Lung (tissue), 12 donors: ENCODE results near the gene CA10. TPM values are rescaled to one million over a fixed set of nuclear protein-coding genes. Genes with fewer than 3 reads are reported as not detected.

ENCODE experiments used
- ATAC-seq: fragments of 200-7000 bp; cut with Tn5 transposase; one replicate; pipeline ENCODE4 v1.9.1; 2020; ENCODE audit warnings: moderate number of reproducible peaks; ENCODE audit not compliant: insufficient read depth, low FRiP score
- DNase-seq, 3 donors: peaks; one replicate each; pipeline ENCODE4 v3.0.0-alpha.2; 2013 to 2017
- H3K27ac ChIP-seq, 2 donors: one replicate each; pipeline ENCODE4 v1.5.1; 2013; ENCODE audit warnings: mild to moderate bottlenecking in 2 of 2, moderate library complexity in 2 of 2, control low read depth in 1 of 2, inconsistent platforms in 1 of 2, low read depth in 1 of 2, low read length in 1 of 2
- H3K27me3 ChIP-seq, 3 donors: one replicate each; pipeline ENCODE4 v1.5.1; 2013; ENCODE audit warnings: low read length in 2 of 3; ENCODE audit not compliant: control insufficient read depth in 3 of 3, insufficient read depth in 3 of 3
- H3K36me3 ChIP-seq, 4 donors: one replicate each; pipeline ENCODE4 v1.5.1; 2013; ENCODE audit warnings: low read length in 4 of 4, mild to moderate bottlenecking in 1 of 4, moderate library complexity in 1 of 4; ENCODE audit not compliant: control insufficient read depth in 4 of 4, insufficient read depth in 4 of 4
- H3K4me1 ChIP-seq, 5 donors: one replicate each; pipeline ENCODE4 v1.5.1; 2013; ENCODE audit warnings: low read length in 5 of 5, mild to moderate bottlenecking in 2 of 5, moderate library complexity in 1 of 5; ENCODE audit not compliant: control insufficient read depth in 5 of 5, insufficient read depth in 5 of 5
- H3K4me3 ChIP-seq: one replicate; pipeline ENCODE4 v1.5.1; 2013; ENCODE audit warnings: mild to moderate bottlenecking, control low read depth, moderate library complexity
- H3K9ac ChIP-seq, 2 donors: one replicate each; pipeline ENCODE4 v1.5.1; 2013; ENCODE audit warnings: low read length in 2 of 2, control low read depth in 1 of 2; ENCODE audit not compliant: insufficient read depth in 1 of 2
- H3K9me3 ChIP-seq, 4 donors: one replicate each; pipeline ENCODE4 v1.5.1; 2013; ENCODE audit warnings: low read length in 3 of 4, mild to moderate bottlenecking in 1 of 4, moderate library complexity in 1 of 4; ENCODE audit not compliant: control insufficient read depth in 4 of 4, insufficient read depth in 3 of 4
- CTCF ChIP-seq: IDR thresholded peaks from 2 replicates; pipeline ENCODE4 v1.5.1; 2012; ENCODE audit warnings: mild to moderate bottlenecking; ENCODE audit errors: control extremely low read depth, extremely low read depth
- WGBS, 2 donors: extraction: QIAGEN DNeasy Blood & Tissue Kit; methylation state at CpG; one replicate each; pipeline ENCODE4 v1.1.7; 2013; 5-methylcytosine and 5-hydroxymethylcytosine counted together
- polyA plus RNA-seq, 2 donors: library from polyadenylated mRNA; stranded (reverse); fragments of 200-250 nt; gene quantifications; one replicate each; pipeline ENCODE4 v1.2.1, GENCODE V29; 2013
- total RNA-seq, 2 donors: library from RNA; depleted of rRNA in 1 of 2; stranded (reverse); fragments of >200 nt in 1 of 2; gene quantifications; one replicate each; pipeline ENCODE4 v1.2.1, GENCODE V29; 2014 to 2021
- donor health status: control.
- donor health status: control.
- donor health status: Bipolar disorder and iron deficiency.
- donor health status: healthy.
- donor health status: DM: yes; HTN: yes; CAD: no.

Gene CA10
- total and polyA plus RNA-seq, 4 donors, result 0.04 to 0.17 TPM; not detected in 2

- Histone ChIP-seq H3K4me1 (no peaks in the 10 kb centered on the region), H3K4me3 (no peak overlapping the region), H3K27ac (no peak overlapping the region), H3K27me3 (peaks cover 0 to 8% (median 0%) of the 10 kb centered on the region in 3 donors), H3K36me3 (no peaks in the 10 kb centered on the region), H3K9ac (no peak overlapping the region), H3K9me3 (no peaks in the 10 kb centered on the region)
- 74 to 83% methylated on average over 4 of the region's 4 CpGs for WGBS, 2 donors
- TF ChIP-seq CTCF, result no peak
- DNase-seq (no peak), ATAC-seq (no peak)
Observed at GRCh38 chr17:51646539-51646938, 512.0 kb downstream of the CA10 start.

- ATAC-seq, result no peak
Observed at GRCh38 chr17:51645056-51645455, 513.5 kb downstream of the CA10 start.

GRCh38 chr17:51643702-51644490, 514.6 kb downstream of the CA10 start:
- Histone ChIP-seq H3K36me3 (no peaks in the 10 kb centered on the region), H3K4me1 (peaks cover 0 to 8% (median 0%) of the 10 kb centered on the region in 5 donors), H3K9me3 (no peaks in the 10 kb centered on the region), H3K4me3 (no peak overlapping the region), H3K27me3 (peaks cover 0 to 16% (median 8%) of the 10 kb centered on the region in 3 donors), H3K9ac (no peak overlapping the region), H3K27ac (no peak overlapping the region)
- ATAC-seq, result no peak
- no peak for DNase-seq
- 81 to 86% methylated on average over 10 of the region's 10 CpGs for whole genome bisulfite sequencing, 2 donors
- no peak for TF ChIP-seq CTCF

More at GRCh38 chr17:51645056-51645455, 513.5 kb downstream of the CA10 start:
- H3K27me3 ChIP-seq, result peaks cover 0 to 16% (median 8%) of the 10 kb centered on the region in 3 donors
- H3K4me3 ChIP-seq, result no peak overlapping the region
- no peak overlapping the region for H3K27ac ChIP-seq
- no peaks in the 10 kb centered on the region for H3K4me1 ChIP-seq
- no peak for TF ChIP-seq CTCF
- H3K9me3 ChIP-seq, result no peaks in the 10 kb centered on the region
- no peak overlapping the region for H3K9ac ChIP-seq
- WGBS, 2 donors, result 84 to 93% methylated on average over 4 of the region's 4 CpGs
- DNase-seq, result no peak
- H3K36me3 ChIP-seq, result no peaks in the 10 kb centered on the region
